Stomach (tissue), 9 donors: ENCODE data around the gene CES5A. TPM values are rescaled to one million over a fixed set of nuclear protein-coding genes. Genes with fewer than 3 reads are reported as not detected.
"Not testable (repeated sequence)": the region's sequence is repeated elsewhere in the genome, so short reads cannot be mapped to it uniquely, and the experiment has no call there.

ENCODE experiments used
- DNase-seq, 2 donors: peaks; one replicate each; pipeline versions ENCODE4 v3.0.0 to v3.0.0-alpha.2; 2013 to 2019
- H3K27ac ChIP-seq, 5 donors: fragments of 200-600 bp in 4 of 5; sonication (generic) in 4 of 5; one replicate each; pipeline ENCODE4 v1.5.1; 2013 to 2019; ENCODE audit warnings: mild to moderate bottlenecking in 1 of 5, moderate library complexity in 1 of 5
- H3K27me3 ChIP-seq, 3 donors: fragments of 200-600 bp; sonication (generic); one replicate each; pipeline ENCODE4 v1.5.1; 2017 to 2019; ENCODE audit warnings: mixed run types in 1 of 3
- H3K36me3 ChIP-seq, 4 donors: fragments of 200-600 bp; sonication (generic); 1 replicate in 3 of 4; 2 replicates in 1 of 4; pipeline ENCODE4 v1.5.1; 2016 to 2019
- H3K4me1 ChIP-seq, 4 donors: fragments of 200-600 bp; sonication (generic); one replicate each; pipeline ENCODE4 v1.5.1; 2016 to 2019
- H3K4me3 ChIP-seq, 4 donors: fragments of 200-600 bp; sonication (generic) in 3 of 4; one replicate each; pipeline ENCODE4 v1.5.1; 2016 to 2019; ENCODE audit warnings: mild to moderate bottlenecking in 1 of 4
- H3K9me3 ChIP-seq, 4 donors: fragments of 200-600 bp; sonication (generic); one replicate each; pipeline ENCODE4 v1.5.1; 2016 to 2019
- EP300 ChIP-seq: sonication (generic); formaldehyde crosslinking; IDR thresholded peaks from one replicate; pipeline ENCODE4 v1.6.1; 2017; ENCODE audit warnings: antibody characterized with exemption
- POLR2A ChIP-seq, 4 donors: fragments of 450-650 bp; IDR thresholded peaks; one replicate each; pipeline ENCODE4 v1.6.1; 2016; ENCODE audit warnings: antibody characterized with exemption in 4 of 4, control low read depth in 2 of 4, mild to moderate bottlenecking in 1 of 4, moderate library complexity in 1 of 4
- POLR2AphosphoS5 ChIP-seq, 3 donors: sonication (generic); formaldehyde crosslinking; IDR thresholded peaks; one replicate each; pipeline ENCODE4 v1.6.1; 2016; ENCODE audit warnings: antibody characterized with exemption in 3 of 3
- WGBS, 5 donors: extraction: QIAGEN DNeasy Blood & Tissue Kit in 3 of 5; methylation state at CpG; one replicate each; pipeline versions ENCODE4 v1.1.5 to v1.1.7; 2013 to 2018; 5-methylcytosine and 5-hydroxymethylcytosine counted together
- intact Hi-C: fragments of 100-400 bp; cut with DNase I; formaldehyde crosslinking; loops from one replicate; pipeline ENCODE4 v1.15.1; 2023; ENCODE audit warnings: low total_unique reads
- polyA plus RNA-seq, 3 donors: library from polyadenylated mRNA; stranded (reverse); fragments of 200-250 nt; gene quantifications; one replicate each; pipeline ENCODE4 v1.2.3, GENCODE V29; 2013
- total RNA-seq, 5 donors: library from RNA; depleted of rRNA; stranded (reverse); fragments of >200 nt; gene quantifications; one replicate each; pipeline versions ENCODE4 v1.1.0 to v1.2.3, GENCODE V29; 2014 to 2016
- TF ChIP-seq, protein P1 (sequence below), 7 experiments: fragments of 450-650 bp in 4 of 7; fragments of 200-600 bp in 3 of 7; sonication (generic) in 3 of 7; IDR thresholded peaks; one replicate each; pipeline ENCODE4 v1.5.1; 2016 to 2019; ENCODE audit warnings: antibody characterized with exemption in 7 of 7, control low read depth in 2 of 7, mild to moderate bottlenecking in 1 of 7
- donor health status: healthy with polysubstance abuse.
- donor health status: Bipolar disorder and iron deficiency.
- donor health status: healthy.

CES5A gene
- total and polyA plus RNA-seq, 8 donors = not detected

DNA sequence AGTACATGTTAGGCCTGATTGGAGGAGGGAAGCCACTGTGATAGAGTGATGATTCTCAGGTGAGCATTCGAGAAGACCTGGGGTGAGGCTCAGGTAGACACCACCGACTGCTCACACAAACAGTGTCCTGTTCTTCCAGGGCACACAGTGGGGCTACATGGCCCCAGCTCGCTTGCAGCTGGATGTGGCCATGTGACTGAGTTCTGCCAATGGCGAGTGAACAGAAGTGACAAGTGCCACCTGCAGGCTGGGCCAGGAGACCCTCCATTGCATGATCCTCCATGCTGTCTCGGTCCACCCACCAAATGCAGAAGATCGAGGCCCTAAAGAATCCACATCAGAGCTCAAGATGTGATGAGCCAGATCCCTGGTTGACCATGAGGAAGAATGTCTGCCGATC lies 6.2 kb downstream of the CES5A start:
- WGBS, 5 donors = 76 to 88% (median 80%) methylated on average over 7 of the region's 7 CpGs
- Histone ChIP-seq H3K4me1 (no peaks in the 10 kb centered on the region), H3K36me3 (no peaks in the 10 kb centered on the region), H3K27ac (no peak overlapping the region), H3K27me3 (peaks cover 0 to 36% (median 0%) of the 10 kb centered on the region in 3 donors), H3K4me3 (no peak overlapping the region), H3K9me3 (no peaks in the 10 kb centered on the region)
- TF ChIP-seq, protein P1, sequence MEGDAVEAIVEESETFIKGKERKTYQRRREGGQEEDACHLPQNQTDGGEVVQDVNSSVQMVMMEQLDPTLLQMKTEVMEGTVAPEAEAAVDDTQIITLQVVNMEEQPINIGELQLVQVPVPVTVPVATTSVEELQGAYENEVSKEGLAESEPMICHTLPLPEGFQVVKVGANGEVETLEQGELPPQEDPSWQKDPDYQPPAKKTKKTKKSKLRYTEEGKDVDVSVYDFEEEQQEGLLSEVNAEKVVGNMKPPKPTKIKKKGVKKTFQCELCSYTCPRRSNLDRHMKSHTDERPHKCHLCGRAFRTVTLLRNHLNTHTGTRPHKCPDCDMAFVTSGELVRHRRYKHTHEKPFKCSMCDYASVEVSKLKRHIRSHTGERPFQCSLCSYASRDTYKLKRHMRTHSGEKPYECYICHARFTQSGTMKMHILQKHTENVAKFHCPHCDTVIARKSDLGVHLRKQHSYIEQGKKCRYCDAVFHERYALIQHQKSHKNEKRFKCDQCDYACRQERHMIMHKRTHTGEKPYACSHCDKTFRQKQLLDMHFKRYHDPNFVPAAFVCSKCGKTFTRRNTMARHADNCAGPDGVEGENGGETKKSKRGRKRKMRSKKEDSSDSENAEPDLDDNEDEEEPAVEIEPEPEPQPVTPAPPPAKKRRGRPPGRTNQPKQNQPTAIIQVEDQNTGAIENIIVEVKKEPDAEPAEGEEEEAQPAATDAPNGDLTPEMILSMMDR (IDR thresholded peaks at IDR 0.05) = no peak
- TF ChIP-seq EP300 = no peak
- no peak for TF ChIP-seq POLR2A (IDR thresholded peaks at IDR 0.05)
- no peak for TF ChIP-seq POLR2AphosphoS5 (IDR thresholded peaks at IDR 0.05)
- DNase-seq = no peak
- intact Hi-C loops = no loop called here

DNA sequence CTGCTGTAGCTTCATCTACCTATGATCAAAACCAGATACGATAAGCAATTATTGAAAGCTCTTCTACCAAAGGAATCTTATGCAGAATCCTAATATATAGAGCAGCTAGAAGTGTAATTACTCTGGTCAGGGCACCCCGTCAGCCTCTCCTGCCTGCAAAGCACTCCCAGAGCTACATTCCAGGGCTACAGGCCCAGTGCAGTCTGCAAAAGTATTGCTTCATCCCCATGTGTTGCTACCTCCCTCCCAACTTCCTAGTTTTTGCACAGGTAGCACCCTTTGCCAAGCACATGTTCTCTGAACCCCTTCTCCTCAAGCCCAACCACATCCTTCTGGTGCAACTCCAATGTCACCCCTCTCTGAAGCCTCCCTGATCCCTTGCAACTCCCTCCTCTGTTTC lies 7.0 kb downstream of the CES5A start:
- intact Hi-C loops = no loop called here
- Histone ChIP-seq H3K36me3 (no peaks in the 10 kb centered on the region), H3K9me3 (no peaks in the 10 kb centered on the region), H3K4me1 (no peaks in the 10 kb centered on the region), H3K4me3 (no peak overlapping the region), H3K27me3 (peaks cover 0 to 36% (median 0%) of the 10 kb centered on the region in 3 donors), H3K27ac (no peak overlapping the region)
- TF ChIP-seq EP300 (no peak), POLR2AphosphoS5 (IDR thresholded peaks at IDR 0.05) (no peak), POLR2A (IDR thresholded peaks at IDR 0.05) (no peak)
- TF ChIP-seq, protein P1 (IDR thresholded peaks at IDR 0.05) = no peak
- 71 to 93% (median 83%) methylated on average over 2 of the region's 2 CpGs for WGBS, 5 donors
- DNase-seq = no peak

DNA sequence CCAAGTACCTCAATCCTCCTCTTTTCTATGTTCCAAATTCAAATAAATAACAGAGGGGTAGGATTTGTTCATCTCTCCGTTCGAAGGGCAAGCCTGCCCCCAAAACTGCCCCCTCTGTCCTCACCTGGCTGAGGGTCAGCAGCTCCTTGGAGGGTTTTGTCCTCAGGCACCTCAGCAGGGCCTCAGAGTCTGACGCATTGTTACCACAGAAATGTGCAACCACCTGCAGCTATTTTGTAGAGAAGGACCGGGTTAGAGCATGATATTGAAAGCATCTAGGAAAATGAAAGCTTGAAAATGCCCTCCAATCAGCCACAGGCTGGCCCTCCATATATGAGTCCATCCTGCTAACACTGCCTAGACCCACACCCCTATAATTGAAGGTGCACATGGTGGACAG lies 13.9 kb downstream of the CES5A start:
- H3K4me1 ChIP-seq = no peaks in the 10 kb centered on the region
- TF ChIP-seq EP300 = no peak
- no peak for TF ChIP-seq POLR2A (IDR thresholded peaks at IDR 0.05)
- TF ChIP-seq POLR2AphosphoS5 (IDR thresholded peaks at IDR 0.05) = no peak
- TF ChIP-seq, protein P1 (IDR thresholded peaks at IDR 0.05) = no peak
- peaks cover 0 to 22% (median 0%) of the 10 kb centered on the region in 3 donors for H3K27me3 ChIP-seq
- no peak for DNase-seq
- H3K4me3 ChIP-seq = no peak overlapping the region
- H3K9me3 ChIP-seq = no peaks in the 10 kb centered on the region
- intact Hi-C loops = no loop called here
- H3K36me3 ChIP-seq = no peaks in the 10 kb centered on the region
- H3K27ac ChIP-seq = no peak overlapping the region
- WGBS, 5 donors = 71 to 91% (median 81%) methylated on average over 4 of the region's 4 CpGs

DNA sequence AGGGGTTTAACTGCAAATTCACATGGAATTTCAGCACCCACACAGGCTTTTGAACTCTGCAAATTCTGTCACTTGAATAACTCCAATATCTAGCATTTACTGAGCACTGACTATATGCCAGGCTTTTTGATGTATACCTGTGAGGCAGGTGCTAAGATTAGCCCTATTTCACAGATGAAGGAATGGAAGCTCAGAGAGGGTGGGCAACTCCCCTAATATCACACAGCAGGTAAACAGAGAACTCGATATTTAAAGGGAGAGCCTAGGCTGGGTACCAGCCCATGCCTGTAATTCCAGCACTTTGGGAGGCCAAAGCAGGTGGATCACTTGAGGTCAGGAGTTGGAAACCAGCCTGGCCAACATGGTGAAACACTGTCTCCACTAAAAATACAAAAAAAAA lies 17.5 kb downstream of the CES5A start:
- H3K27me3 ChIP-seq, H3K27ac ChIP-seq, H3K4me1 ChIP-seq, DNase-seq, intact Hi-C loops, H3K36me3 ChIP-seq, H3K9me3 ChIP-seq, H3K4me3 ChIP-seq: not testable (repeated sequence)
- WGBS, 5 donors = 64 to 90% (median 85%) methylated on average over 1 of the region's 1 CpG

DNA sequence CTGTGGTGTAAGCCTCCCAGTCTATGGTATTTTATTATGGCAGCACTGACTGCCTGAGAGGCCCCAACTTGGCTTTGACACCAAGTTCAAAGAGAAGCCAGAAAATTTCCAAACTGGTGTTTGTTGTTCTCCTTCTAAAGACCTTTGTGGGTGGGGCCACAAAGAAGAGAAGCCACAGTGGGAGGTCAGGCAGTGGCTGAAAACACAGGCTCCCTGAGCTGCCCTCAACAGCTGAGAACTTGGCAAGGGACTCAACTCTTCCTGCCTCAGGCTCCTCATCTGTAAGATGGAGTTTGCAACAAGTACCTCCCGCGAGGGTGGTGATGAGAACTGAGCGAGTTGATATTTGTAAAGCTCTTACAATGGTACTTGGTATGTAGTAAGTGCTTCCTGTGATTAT lies 18.2 kb downstream of the CES5A start:
- intact Hi-C loops = no loop called here
- Histone ChIP-seq H3K4me3 (no peak overlapping the region), H3K27me3 (no peaks in the 10 kb centered on the region), H3K9me3 (no peaks in the 10 kb centered on the region), H3K4me1 (no peaks in the 10 kb centered on the region), H3K36me3 (no peaks in the 10 kb centered on the region), H3K27ac (no peak overlapping the region)
- WGBS, 5 donors = 79 to 94% (median 89%) methylated on average over 3 of the region's 3 CpGs
- no peak for TF ChIP-seq EP300
- TF ChIP-seq POLR2AphosphoS5 (IDR thresholded peaks at IDR 0.05) = no peak
- TF ChIP-seq, protein P1 (IDR thresholded peaks at IDR 0.05) = no peak
- TF ChIP-seq POLR2A (IDR thresholded peaks at IDR 0.05) = no peak
- DNase-seq = no peak
